HepG2 (cell line): ENCODE results near the gene RBFOX1. TPM values are rescaled to one million over a fixed set of nuclear protein-coding genes. Genes with fewer than 3 reads are reported as not detected.

Source experiments
- ATAC-seq: fragments of 200-7000 bp; cut with Tn5 transposase; 3 replicates; pipeline ENCODE4 v1.9.1; 2020; ENCODE audit warnings: mild to moderate bottlenecking, moderate library complexity
- BruUV-seq: library from RNA; stranded (reverse); fragments of 400-500 nt; replicated peaks from 2 replicates; lab custom pipeline; 2021; lab: Mats Ljungman, UMichigan
- CTCF ChIA-PET: fragments of 300-600 bp; formaldehyde crosslinking; extraction: SDS; loops from one replicate; lab custom pipeline; 2021; ENCODE audit warnings: low total read pairs, inconsistent platforms, low intra/inter-chr PET ratio; lab: Yijun Ruan, JAX
- POLR2A ChIA-PET: fragments of 350-600 bp; sonication (Branson Sonifier 250); formaldehyde crosslinking; loops from one replicate; lab custom pipeline; 2020; ENCODE audit warnings: antibody characterized with exemption, inconsistent platforms; lab: Yijun Ruan, JAX
- DNase-seq: peaks from one replicate; pipeline ENCODE4 v3.0.0-alpha.2; 2015; ENCODE audit warnings: low spot score
- FAIRE-seq: peaks from 3 replicates; lab custom pipeline; 2011; peaks lifted over from hg19 to GRCh38; lab: Jason Lieb, UNC
- H2AFZ ChIP-seq: one replicate; pipeline ENCODE4 v1.6.1; 2011; ENCODE audit warnings: low read length, inconsistent platforms
- H3K27ac ChIP-seq: fragments of 300-600 bp; 3 replicates; pipeline ENCODE4 v1.8.0; 2011; ENCODE audit warnings: mixed run types, mild to moderate bottlenecking, mixed read lengths, low read length, inconsistent platforms; ENCODE audit not compliant: insufficient read depth; ENCODE audit errors: extremely low read length
- H3K27me3 ChIP-seq, 2 experiments: fragments of 200-600 bp in 1 of 2; 2 replicates in 1 of 2; 3 replicates in 1 of 2; pipeline versions ENCODE4 v1.6.0 to v1.8.0; 2011; ENCODE audit warnings: low read length in 2 of 2, mild to moderate bottlenecking in 2 of 2, moderate library complexity in 2 of 2, inconsistent platforms in 1 of 2; ENCODE audit not compliant: insufficient read depth in 2 of 2, control insufficient read depth in 1 of 2
- H3K36me3 ChIP-seq, 2 experiments: fragments of 200-600 bp in 1 of 2; replicated peaks in 1 of 2; 2 replicates in 1 of 2; 3 replicates in 1 of 2; pipeline versions ENCODE4 v1.5.1 to v1.8.0; 2011; ENCODE audit warnings: low read length in 2 of 2, inconsistent platforms in 1 of 2; ENCODE audit not compliant: insufficient read depth in 2 of 2, control insufficient read depth in 1 of 2
- H3K4me1 ChIP-seq: 2 replicates; pipeline ENCODE4 v1.5.1; 2012; ENCODE audit warnings: low read length, inconsistent platforms; ENCODE audit not compliant: insufficient read depth
- H3K4me2 ChIP-seq: 2 replicates; pipeline ENCODE4 v1.6.0; 2011; ENCODE audit warnings: low read depth, low read length, inconsistent platforms
- H3K4me3 ChIP-seq, 3 experiments: fragments of 200-600 bp in 1 of 3; sonication (generic), shearing (Covaris generic) in 1 of 3; replicated peaks in 1 of 3; 2 replicates each; pipeline ENCODE4 v1.5.1; 2011 to 2016; ENCODE audit warnings: low read length in 3 of 3, inconsistent platforms in 2 of 3, low read depth in 2 of 3, mild to moderate bottlenecking in 2 of 3, control low read depth in 1 of 3, mixed read lengths in 1 of 3; ENCODE audit not compliant: insufficient read depth in 1 of 3
- H3K79me2 ChIP-seq: one replicate; pipeline ENCODE4 v1.6.1; 2011; ENCODE audit warnings: low read length, inconsistent platforms; ENCODE audit not compliant: insufficient read depth
- H3K9ac ChIP-seq: 2 replicates; pipeline ENCODE4 v1.6.0; 2011; ENCODE audit warnings: mild to moderate bottlenecking, low read depth, low read length, inconsistent platforms; ENCODE audit not compliant: insufficient read depth
- H3K9me3 ChIP-seq: 2 replicates; pipeline ENCODE4 v1.5.1; 2012; ENCODE audit warnings: mild to moderate bottlenecking, low read length
- H4K20me1 ChIP-seq: 2 replicates; pipeline ENCODE4 v1.6.0; 2011; ENCODE audit warnings: inconsistent platforms, mild to moderate bottlenecking, low read length, moderate library complexity; ENCODE audit not compliant: insufficient read depth
- CBFB ChIP-seq: sonication (generic); formaldehyde crosslinking; IDR thresholded peaks from 2 replicates; pipeline ENCODE4 v1.4.0; 2020; ENCODE audit warnings: missing genetic modification reagents
- GPN1 ChIP-seq: sonication (generic); formaldehyde crosslinking; IDR thresholded peaks from 2 replicates; pipeline ENCODE4 v1.5.1; 2020; ENCODE audit warnings: missing genetic modification reagents, borderline replicate concordance
- GZF1 ChIP-seq: sonication (generic); formaldehyde crosslinking; IDR thresholded peaks from 2 replicates; pipeline ENCODE4 v1.5.1; 2020; ENCODE audit warnings: mild to moderate bottlenecking, missing genetic modification reagents
- HINFP ChIP-seq: sonication (generic); formaldehyde crosslinking; IDR thresholded peaks from 2 replicates; pipeline ENCODE4 v1.4.0; 2020; ENCODE audit warnings: low read depth, mild to moderate bottlenecking, missing genetic modification reagents
- SRF ChIP-seq: IDR thresholded peaks from 2 replicates; pipeline ENCODE4 v1.6.1; 2011; ENCODE audit warnings: mild to moderate bottlenecking, low read depth, low read length, moderate library complexity
- ZBTB40 ChIP-seq, 2 experiments: fragments of 450-650 bp in 1 of 2; sonication (generic) in 1 of 2; formaldehyde crosslinking in 1 of 2; IDR thresholded peaks; 2 replicates each; pipeline versions ENCODE4 v1.6.1 to v1.8.0; 2016 to 2022; ENCODE audit warnings: antibody characterized with exemption in 1 of 2, mild to moderate bottlenecking in 1 of 2, missing genetic modification reagents in 1 of 2
- WGBS: methylation state at CpG from one replicate; pipeline ENCODE4 v1.1.6; 2017; ENCODE audit warnings: low lambda C conversion rate; 5-methylcytosine and 5-hydroxymethylcytosine counted together
- in situ Hi-C: cut with HindIII; loops from 2 replicates; pipeline ENCODE4 v1.10.0; 2017; ENCODE audit warnings: low pct_unique_long_range_greater_than_20kb; ENCODE audit not compliant: extremely low pct_ligation_motif_present
- intact Hi-C: fragments of 100-400 bp; cut with micrococcal nuclease; formaldehyde crosslinking; loops from one replicate; pipeline ENCODE4 v1.10.0; 2022; ENCODE audit not compliant: unreplicated experiment
- polyA plus RNA-seq, 8 experiments: library from polyadenylated mRNA; depleted of rRNA in 3 of 8; stranded (reverse) in 7 of 8; unstranded in 1 of 8; fragments of >200 nt; fragmentation: Illumina TruSeq in 4 of 8; extraction: Trizol in 4 of 8; gene quantifications; 2 replicates each; pipeline versions ENCODE4 v1.2.1 to v1.2.3, GENCODE V29; 2011 to 2016; ENCODE audit warnings: low read depth in 4 of 8, missing spikeins in 1 of 8, mixed read lengths in 1 of 8; ENCODE audit not compliant: insufficient read depth in 1 of 8
- total RNA-seq, 5 experiments: library from RNA; depleted of rRNA; stranded (reverse); fragments of >200 nt; fragmentation: Illumina TruSeq; extraction: Trizol; gene quantifications; 2 replicates each; pipeline ENCODE4 v1.2.3, GENCODE V29; 2016; ENCODE audit warnings: low read depth in 1 of 5
- TF ChIP-seq, protein P1 (sequence below): sonication (generic); formaldehyde crosslinking; IDR thresholded peaks from 2 replicates; pipeline ENCODE4 v1.5.1; 2020; ENCODE audit warnings: missing genetic modification reagents, mild to moderate bottlenecking, borderline replicate concordance

Gene RBFOX1
- total and polyA plus RNA-seq, 2 of the 13 experiments (the other 11 are each of a cell fraction or from before 2014, with no cell fraction given), result not detected

DNA sequence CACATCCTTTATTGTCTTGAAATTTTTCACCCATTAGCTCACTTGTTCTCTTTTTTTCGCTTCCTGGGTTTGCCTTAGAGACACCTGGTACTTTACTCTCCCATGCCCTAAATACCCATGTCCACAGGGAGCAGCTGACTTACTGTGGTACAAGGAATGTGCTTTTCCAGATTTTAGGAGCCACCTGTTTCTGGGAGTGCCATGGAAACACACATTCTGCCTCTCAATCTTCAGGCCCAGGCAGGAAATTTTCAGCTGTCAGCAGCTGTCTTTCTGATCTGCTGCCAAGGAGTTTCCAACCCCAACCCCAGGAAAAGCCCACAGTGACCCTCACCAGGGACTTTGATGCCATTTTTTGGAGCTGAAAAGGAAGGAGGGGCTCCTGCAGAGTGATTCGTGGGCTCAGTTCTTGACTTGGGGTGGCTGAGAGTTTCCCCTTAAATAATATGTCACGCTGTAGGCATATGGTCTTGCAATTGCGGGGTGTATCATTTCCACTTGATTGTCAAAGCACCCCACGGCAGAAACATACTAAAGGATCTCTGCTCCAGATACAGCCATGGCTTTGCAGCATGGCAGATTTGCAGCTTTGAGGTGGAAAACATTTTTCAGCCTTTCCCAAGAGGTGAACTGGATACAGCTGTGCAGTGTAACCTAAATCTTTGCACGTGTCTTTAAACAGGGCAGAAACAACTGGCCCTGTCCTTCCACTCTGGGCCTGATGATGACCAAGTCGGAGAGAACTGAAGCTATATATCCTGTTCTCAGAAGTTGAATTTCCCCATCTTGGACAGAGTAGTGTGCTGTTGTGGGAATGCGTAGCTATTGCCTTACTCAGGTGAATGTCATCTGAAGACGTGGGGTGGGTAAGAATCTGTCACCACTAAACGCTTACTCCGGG lies 19.2 kb downstream of the RBFOX1 start (continued):
- no peak for TF ChIP-seq SRF
- TF ChIP-seq, protein P1, sequence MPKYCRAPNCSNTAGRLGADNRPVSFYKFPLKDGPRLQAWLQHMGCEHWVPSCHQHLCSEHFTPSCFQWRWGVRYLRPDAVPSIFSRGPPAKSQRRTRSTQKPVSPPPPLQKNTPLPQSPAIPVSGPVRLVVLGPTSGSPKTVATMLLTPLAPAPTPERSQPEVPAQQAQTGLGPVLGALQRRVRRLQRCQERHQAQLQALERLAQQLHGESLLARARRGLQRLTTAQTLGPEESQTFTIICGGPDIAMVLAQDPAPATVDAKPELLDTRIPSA (CRISPR knock-in tag), result no peak
- no peak for TF ChIP-seq HINFP (CRISPR knock-in tag)

DNA sequence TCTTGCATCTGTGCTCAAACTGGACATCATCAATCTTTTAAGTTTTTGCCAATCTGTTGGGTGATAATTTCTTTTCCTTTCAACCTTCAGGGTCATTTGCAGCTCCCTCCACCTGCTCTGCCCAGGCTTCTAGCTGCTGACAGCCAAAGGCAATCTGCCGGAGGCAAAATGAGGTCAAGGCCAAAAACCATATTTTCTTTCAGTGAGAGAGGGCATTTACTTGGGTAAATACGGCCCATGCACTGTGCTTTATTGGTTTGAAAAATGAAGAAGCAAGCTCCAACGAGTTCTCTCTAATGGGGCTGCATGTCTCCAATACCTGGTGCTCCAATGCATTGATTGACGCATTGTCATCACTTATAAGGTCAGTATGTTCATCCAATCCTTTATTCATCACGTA lies 23.1 kb downstream of the RBFOX1 start:
- WGBS, result 27% methylated on average over 5 of the region's 5 CpGs
- FAIRE-seq (no peak), ATAC-seq (no peak), DNase-seq (no peak)
- in situ Hi-C loops, result no loop called here
- H3K9ac ChIP-seq, result no peak overlapping the region
- ChIA-PET POLR2A (no interaction called here), CTCF (no interaction called here)
- no peak overlapping the region for H3K27ac ChIP-seq
- no peak overlapping the region for H2AFZ ChIP-seq
- no peak for TF ChIP-seq GPN1 (CRISPR knock-in tag)
- no peak for TF ChIP-seq ZBTB40 (IDR thresholded peaks at IDR 0.05)
- TF ChIP-seq ZBTB40 (CRISPR knock-in tag; IDR thresholded peaks at IDR 0.05), result no peak
- TF ChIP-seq CBFB (CRISPR knock-in tag), result no peak
- TF ChIP-seq GZF1, result peak; percentile 97
- no peaks in the 10 kb centered on the region for H4K20me1 ChIP-seq
- H3K4me3 ChIP-seq, result no peak overlapping the region
- H3K36me3 ChIP-seq, result no peaks in the 10 kb centered on the region
- no peaks in the 10 kb centered on the region for H3K79me2 ChIP-seq
- H3K4me2 ChIP-seq, result no peak overlapping the region
- intact Hi-C loops, result no loop called here
- 0 out of 2 replicates have a peak, but pooled peaks cover 4% of the 10 kb centered on the region for H3K9me3 ChIP-seq
- H3K27me3 ChIP-seq, result no peaks in the 10 kb centered on the region; a peak in 1 of 5 replicates
- no TSS peak for BruUV-seq
- no peaks in the 10 kb centered on the region for H3K4me1 ChIP-seq
